Activated CD4-positive, alpha-beta T cell treated with anti-CD3 and anti-CD28 coated beads, Interleukin-2, Interleukin-6, amounts not matched to agents 100 ng/mL and 50 ng/mL, durations not matched to agents 16 hours and 8 hours (primary cell): ENCODE measurements around the gene PTPRJ.
"Not testable (repeated sequence)": the region's sequence is repeated elsewhere in the genome, so short reads cannot be mapped to it uniquely, and the experiment has no call there.

Experiments used
- DNase-seq: peaks from one replicate; pipeline ENCODE4 v3.0.0-alpha.2; 2020

Gene PTPRJ

GRCh38 chr11:48019217-48019584 is 38.8 kb downstream of the PTPRJ start:
- peak; percentile 76 for DNase-seq

GRCh38 chr11:48019595-48019994 is 39.2 kb downstream of the PTPRJ start:
- DNase-seq, result no peak

- DNase-seq, result peak; percentile 92
These were observed 39.9 kb downstream of the PTPRJ start for GRCh38 chr11:48020092-48020755.

DNA sequence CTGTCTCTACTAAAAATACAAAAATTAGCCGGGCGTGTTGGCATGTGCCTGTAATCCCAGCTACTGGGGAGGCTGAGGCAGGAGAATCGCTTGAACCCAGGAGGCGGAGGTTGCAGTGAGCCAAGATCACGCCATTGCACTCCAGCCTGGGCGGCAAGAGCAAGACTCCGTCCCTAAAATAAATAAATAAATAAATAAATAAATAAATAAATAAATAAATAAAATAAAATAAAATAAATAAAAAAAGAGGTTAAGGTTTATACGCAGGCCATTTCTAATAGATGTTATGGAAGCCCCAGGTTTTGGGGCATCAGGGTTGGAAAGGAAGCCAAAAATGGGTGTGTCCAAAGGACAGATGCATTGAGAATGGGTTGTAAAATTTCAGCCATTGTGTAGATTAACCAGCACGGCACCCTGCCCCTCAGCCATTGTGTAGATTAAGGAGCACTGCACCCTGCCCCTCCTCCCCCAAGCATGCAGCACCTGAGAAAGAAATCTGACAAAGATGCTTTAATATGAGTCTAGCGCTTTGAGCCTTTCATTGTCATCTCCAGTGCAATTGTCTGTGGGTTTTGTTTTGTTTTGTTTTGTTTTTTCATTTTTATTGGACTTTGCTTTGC is 41.0 kb downstream of the PTPRJ start:
- DNase-seq, result not testable (repeated sequence)

- no peak for DNase-seq
These were observed 42.1 kb downstream of the PTPRJ start for GRCh38 chr11:48022445-48022844.

GRCh38 chr11:48023608-48024007 is 43.2 kb downstream of the PTPRJ start:
- not testable (repeated sequence) for DNase-seq

DNA sequence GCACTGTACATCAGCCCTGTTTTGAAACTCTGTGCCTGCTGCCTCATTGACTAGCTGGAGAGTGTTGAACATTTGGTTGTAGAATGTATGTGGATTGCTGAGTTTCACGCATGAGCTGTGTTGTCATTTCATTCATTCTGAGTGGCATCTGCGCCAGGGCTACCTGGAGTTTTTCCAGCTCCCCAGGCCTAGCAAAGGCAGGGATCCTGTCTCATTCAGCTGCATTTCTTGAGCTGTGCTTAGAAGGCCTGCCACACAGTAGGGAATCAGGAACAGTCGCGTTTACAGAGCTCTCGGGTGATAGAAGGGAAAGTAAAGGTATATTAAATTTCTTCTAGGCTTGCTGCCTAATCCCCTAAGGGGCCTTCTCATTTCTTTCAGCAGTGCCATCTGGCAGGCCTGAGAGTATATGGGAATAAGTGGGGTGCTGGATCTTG is 44.3 kb downstream of the PTPRJ start:
- no peak for DNase-seq

GRCh38 chr11:48025293-48025983 is 45.1 kb downstream of the PTPRJ start:
- no peak for DNase-seq

DNA sequence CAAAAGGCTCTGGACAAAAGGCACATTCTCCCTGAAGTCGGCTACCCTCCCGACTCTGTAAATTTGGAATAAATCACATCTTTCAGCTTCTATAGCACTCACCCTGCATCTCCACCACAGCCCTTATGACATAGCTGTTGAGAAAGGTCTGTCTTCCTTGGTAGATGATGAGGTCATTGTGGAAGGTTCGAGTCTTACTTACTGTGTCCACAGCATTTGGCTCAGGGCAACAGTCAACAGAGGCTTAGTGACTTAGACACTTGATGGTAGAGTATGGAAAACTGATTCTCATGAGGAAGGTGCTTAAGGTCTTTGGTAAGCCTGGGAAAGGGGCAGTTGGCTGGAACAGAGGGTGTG is 45.6 kb downstream of the PTPRJ start:
- DNase-seq, result no peak

DNA sequence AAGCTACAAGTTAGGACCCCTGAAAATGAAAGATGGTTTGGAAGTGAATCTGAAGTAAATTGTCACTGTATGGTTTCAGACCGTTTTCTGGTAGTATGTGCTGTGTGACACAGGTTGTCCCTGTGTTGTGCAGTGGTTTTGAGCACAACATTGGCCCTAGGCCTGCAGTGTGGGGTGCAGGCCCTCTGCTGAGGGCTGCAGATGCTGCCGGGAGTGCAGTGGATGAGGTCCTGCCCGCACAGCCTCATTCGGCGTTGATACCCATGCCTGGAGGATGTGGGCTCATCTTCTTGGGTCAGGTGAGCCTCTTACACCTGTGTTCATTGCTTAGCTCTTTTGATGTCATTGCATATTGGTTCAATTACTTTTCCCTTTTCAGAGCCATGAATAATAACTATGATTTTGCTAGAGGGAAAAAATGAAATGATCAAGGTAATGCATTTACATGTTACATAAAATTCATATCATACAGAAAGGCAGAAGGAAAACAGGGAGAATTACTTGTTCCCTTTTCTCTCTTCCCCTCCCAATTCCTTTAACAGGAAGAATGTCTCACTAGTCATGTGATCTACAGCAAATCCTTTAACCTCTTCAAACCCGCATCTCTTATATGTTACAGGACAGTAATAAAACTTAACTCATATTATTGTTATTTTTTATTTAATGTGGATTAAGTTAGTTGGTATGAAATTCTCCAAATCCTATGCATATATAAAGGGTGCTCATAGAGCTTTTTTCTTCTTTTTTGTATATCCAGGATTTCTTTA is 48.7 kb downstream of the PTPRJ start:
- DNase-seq, result no peak

- DNase-seq, result no peak
These were observed 49.4 kb downstream of the PTPRJ start for GRCh38 chr11:48029681-48030290.

- DNase-seq, result no peak
These were observed 51.2 kb downstream of the PTPRJ start for GRCh38 chr11:48031602-48032001.

- no peak for DNase-seq
These were observed 52.4 kb downstream of the PTPRJ start for GRCh38 chr11:48032721-48033120.

DNA sequence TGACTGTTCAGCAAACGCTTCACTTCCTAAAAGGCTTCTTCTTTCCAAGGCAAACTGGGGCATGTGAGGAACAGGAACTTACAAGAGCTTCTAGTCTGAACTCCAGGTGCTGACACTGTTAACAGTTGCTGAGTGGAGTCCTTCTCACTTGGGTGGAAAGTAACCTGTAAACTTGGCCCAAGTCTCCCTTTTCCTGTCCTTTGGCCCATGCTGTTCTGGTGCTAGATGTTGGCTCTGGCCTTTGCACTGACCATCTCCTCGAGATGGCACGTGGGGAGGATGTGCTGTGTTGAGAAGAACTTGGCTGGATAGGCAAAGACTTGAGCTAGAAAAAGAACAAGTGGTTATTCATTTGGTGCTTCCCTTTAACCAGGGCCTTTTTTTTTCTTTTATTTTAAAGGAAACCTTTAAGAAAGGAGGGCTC is 53.6 kb downstream of the PTPRJ start:
- DNase-seq, result no peak

DNA sequence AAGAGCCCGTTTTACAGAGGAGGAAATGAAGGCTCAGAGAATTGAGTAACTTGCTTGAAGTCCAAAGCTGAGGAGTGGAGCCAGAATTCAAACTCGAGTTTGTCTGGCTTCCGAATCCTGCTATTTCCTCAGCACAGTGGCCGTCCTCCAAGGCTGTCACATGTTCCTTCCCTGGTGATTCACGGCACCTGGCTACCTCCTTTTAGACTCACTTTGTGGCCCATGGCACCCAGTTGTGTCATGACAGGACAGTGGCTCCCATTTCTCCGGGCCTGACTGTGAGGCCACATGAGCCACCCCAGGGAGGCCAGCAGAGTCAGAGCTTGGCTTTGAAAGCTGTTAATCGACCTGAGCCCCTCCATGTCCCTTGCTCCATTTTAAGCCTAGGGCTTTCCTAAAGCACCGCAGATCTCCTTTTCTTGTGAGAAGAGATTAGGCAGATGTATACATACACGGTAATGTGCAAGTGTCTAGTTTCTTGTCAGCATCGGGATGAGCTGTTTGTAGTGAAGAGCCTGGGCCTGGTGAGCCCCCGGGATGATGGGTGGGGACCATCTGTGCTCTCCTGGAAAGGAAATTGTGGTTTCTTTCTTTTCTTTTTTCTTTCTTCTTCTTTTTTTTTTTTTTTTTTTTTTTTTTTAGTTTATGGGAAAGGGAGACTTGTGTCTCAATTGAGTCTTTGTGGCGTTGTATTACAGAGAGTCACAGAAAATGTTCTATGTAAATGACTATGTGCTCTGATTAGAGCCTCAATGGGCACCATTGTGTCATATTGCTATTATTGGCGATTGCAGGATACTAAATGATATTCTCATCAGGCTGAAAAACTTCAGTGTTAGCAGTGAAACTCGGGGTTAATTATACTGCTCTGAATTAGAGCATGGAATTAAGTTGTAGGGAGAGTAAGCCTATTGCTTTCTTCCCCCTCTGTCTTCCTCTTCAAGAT is 54.8 kb downstream of the PTPRJ start:
- no peak for DNase-seq

DNA sequence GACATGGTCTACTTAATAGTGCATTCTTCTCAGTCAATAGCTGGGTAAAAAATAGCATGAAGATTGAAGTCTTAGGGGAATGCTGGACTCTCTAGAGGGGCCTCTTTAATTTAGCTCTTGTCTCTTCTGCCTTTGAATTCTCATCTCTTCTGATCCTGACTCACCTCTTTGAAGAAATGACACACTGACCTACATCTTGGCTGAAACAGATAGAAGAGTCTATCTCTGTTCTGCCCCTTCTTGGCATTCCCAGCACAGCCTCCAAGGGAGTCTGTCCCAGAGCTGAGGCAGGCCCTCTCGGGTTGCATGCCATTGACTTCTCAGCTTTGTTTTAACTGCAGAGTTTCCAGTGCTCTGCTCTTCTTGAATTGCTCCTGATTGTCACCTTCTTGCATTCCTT is 55.7 kb downstream of the PTPRJ start:
- DNase-seq, result no peak

DNA sequence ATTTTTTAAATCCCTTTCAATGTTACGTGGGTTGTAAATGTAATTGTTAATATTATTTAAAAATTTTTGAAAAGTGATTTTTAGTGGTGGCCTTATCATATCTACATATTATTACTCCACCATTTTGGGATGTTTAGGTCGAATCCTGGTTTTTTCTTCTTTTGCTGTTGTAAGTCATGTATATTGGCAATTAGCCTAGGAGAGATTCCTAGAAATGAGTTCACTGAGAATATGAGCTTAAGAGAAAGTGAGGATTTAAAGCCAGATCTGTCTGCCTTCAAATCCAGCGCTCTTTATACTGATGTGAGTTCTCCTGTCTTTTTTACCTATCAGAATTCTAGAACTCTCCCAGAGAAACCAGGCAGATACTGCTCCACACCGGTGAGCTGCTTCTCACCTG is 56.1 kb downstream of the PTPRJ start:
- DNase-seq, result no peak

- DNase-seq, result no peak
These were observed 57.5 kb downstream of the PTPRJ start for GRCh38 chr11:48037709-48038468.

GRCh38 chr11:48040830-48041444 is 60.6 kb downstream of the PTPRJ start:
- no peak for DNase-seq

- DNase-seq, result no peak
These were observed 61.7 kb downstream of the PTPRJ start for GRCh38 chr11:48041877-48042695.
